ENCODE measurements around the gene KRTAP10-2. TPM values are rescaled to one million over a fixed set of nuclear protein-coding genes. Genes with fewer than 3 reads are reported as not detected.
"Not testable (repeated sequence)": the region's sequence is repeated elsewhere in the genome, so short reads cannot be mapped to it uniquely, and the experiment has no call there.

KRTAP10-2 gene
- total RNA-seq, 2 donors from 2014 or later: not detected

DNA sequence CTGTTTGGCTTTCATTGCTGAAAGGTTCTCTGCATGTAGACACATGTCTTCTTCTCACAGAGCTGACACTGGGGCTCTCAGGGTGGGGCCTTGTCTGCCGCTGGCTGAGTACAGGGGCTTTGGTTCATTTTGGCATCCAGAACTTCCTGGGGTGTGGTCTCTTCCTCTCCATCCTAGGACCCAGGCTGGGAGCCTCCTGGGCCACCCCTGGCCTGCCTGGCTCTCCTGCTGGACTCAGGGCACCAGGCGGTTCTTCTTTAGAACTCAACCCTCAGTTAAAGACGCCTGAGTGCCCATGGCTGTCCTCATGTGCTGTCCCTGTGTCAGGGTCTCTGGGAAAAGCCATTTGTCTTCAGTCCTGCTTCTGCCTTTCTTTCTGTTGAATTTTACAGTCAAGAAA is 34.6 kb upstream of the KRTAP10-2 start:
- intact Hi-C loops (cut with DNase I): no loop called here
- DNase-seq (no peak), ATAC-seq (no peak)

DNA sequence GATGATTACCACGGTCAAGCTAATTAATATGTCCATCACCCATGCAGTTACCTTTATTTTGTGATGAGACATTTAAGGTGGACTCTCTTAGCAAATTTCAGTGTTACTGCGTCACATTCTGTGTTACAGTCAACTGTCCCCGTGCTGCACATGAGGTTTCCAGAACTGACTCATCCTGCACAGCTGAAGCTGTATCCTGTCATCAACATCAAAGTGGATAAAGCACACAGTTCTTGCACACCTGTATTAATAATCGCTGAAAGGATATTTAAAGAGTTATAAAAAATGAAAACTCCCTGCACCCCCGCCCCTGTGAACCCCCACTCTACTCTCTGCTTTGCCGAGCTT is 32.5 kb upstream of the KRTAP10-2 start:
- no peak for ATAC-seq
- no peak for DNase-seq
- intact Hi-C loops (cut with DNase I): no loop called here

DNA sequence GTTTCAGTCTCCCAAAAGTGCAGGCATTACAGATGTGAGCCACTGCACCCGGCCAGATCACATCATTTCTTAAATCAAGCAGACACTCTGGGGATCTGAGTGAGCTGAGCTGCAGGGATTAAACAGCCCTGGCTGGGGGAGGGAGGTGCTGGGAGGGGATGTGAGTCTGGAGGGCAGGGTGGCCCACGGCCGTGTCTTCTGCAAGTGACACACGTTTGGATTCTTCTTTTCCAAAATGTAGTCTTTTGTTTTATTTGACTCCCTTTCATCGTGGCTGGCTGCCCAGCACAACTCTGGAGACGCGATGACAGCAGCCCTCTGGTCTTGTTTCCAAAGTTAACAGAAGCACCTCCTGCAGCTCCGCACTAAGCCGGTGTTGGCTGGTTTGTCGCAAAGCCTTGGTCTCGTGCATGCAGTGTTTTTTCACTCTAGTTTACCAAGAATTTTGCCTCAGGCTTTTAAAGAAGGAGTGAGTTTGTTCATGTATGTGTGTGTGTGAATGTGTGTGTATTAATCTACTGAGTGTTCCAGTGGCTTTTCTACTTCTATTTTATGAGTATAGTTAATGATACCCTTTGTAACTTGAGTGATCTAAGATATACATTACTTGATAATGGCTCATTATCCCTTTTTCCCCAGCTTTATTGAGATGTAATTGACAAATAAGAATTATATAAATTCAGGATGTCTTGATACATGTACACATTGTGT is 31.9 kb upstream of the KRTAP10-2 start:
- no peak for DNase-seq
- intact Hi-C loops (cut with DNase I): no loop called here
- ATAC-seq: peak in 1 of 2 donors; percentile 77

DNA sequence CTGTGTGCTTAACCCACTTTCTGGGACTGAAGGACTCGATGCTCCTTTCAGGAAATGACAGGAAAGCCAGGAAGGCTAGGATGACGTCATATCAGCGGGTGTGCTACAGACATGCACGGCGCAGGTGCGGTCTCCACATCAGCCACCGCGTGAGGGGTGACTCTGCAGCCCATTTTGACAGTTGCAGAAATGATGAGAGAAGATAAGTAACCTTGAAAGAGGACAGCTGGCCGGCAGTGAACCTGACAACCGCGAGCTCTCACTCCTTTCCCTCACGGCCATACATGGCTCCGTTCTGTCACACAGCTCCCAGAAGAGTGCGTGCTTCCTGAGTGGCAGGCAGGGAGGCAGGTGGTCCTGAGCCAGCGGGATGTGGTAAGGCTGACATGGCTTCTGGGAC is 30.8 kb upstream of the KRTAP10-2 start:
- DNase-seq (no peak), ATAC-seq (no peak)
- intact Hi-C loops (cut with DNase I): no loop called here

DNA sequence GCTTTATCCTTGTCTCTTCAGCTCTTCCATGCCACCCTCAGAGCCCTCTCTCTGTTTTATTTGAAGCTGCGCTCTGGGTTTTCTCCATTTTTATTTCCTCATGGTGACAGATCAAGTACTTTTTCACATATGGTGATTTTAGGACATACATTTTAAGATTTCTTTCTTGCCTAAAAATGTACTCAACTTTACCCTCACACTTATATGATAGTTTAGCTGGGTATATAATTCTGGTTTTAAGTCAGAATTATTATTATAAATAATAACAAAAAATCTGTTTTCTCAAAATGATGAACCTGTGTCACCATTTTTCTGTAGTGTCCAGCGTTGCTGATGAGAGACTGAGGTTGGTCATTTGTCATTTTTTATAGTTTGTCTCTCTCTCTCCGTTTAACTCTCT is 29.9 kb upstream of the KRTAP10-2 start:
- ATAC-seq: no peak
- no peak for DNase-seq
- intact Hi-C loops (cut with DNase I): no loop called here

DNA sequence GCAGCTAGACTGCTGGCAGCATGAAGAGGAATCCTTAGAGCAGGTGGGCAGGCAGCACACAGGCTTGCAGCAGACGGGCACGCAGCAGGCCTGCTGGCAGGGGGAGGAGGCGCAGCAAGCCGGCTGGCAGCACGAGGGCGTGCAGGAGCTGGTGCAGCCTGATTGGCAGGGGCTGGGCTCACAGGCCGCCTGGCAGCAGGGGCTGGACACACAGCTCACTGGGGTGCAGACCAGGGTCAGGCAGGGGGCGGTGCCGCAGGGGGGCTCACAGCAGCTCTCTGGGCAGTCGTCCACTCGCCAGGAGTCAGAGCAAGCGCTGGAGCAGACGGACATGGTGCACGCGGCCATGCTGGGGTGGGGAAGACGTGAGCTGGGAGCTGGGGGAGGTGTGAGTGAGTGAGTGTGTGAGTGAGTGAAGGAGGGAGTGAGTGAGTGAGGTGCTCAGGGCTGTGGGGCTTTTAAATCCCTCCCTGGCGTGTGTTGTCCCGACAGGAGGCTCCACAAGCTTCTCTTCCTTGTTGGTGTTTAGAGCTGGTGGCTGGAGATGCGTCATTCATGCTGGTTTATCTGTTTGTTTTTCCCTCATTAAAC is 29.0 kb upstream of the KRTAP10-2 start, which contains the start of gene KRTAP10-5:
Gene KRTAP10-5 (minus strand): TSS at position 374 of the 591 bp plus-strand sequence. CDS start 26 bp downstream, at position 348.
- intact Hi-C loops (cut with DNase I); DNase-seq: not testable (repeated sequence)

DNA sequence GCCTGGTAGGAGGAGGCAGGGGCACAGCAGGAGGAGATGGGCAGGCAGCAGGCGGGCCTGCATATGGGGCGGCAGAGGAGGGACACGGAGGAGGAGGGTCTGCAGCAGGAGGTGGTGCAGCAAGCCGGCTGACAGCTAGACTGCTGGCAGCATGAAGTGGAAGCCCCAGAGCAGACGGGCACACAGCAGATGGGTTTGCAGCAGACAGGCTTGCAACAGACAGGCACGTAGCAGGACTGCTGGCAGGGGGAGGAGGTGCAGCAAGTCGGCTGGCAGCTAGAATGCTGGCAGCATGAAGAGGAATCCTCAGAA is 28.5 kb upstream of the KRTAP10-2 start:
- ATAC-seq (no peak), DNase-seq (no peak)
- intact Hi-C loops (cut with DNase I): no loop called here

More for the DNA sequence above, 29.0 kb upstream of the KRTAP10-2 start, which contains the start of gene KRTAP10-5:
- ATAC-seq: not testable (repeated sequence)

DNA sequence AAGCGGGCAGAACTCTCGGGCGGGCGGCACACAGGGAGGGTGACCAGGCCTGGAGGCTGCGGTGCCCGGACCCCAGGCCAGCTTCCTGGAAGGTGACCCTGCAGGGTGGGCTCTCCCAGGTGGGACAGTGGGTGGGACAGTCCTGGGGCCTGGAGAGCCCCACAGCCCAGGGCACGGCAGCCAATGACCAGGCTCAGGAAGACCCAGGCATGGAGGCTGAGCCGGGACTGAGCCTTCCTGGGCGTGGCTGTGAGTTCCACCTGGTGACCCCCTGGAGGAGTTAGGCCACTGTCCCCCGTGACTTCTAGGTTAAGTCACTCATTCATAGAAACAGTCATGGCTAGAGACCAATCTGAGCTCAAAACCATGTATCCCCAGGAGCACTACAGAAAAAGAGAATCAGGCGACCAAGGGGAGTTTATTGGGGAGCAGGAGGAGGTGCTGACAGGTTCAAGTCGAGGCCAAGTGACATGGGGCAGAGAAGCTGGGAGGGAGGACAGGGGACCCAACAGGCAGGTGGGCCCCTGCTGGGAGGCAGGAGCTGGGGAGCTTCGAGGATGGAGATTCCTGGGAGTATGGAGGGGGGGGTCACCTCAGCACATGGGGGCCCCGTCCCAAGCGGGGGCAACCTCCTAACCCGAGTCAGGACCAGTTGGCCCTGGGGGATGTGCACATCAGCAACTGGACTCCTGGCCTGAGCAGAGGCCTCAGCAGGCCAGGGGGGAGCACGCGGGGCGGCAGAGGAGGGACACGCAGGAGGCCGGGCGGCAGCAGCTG is 27.9 kb upstream of the KRTAP10-2 start:
- intact Hi-C loops (cut with DNase I): no loop called here
- ATAC-seq (no peak), DNase-seq (no peak)

DNA sequence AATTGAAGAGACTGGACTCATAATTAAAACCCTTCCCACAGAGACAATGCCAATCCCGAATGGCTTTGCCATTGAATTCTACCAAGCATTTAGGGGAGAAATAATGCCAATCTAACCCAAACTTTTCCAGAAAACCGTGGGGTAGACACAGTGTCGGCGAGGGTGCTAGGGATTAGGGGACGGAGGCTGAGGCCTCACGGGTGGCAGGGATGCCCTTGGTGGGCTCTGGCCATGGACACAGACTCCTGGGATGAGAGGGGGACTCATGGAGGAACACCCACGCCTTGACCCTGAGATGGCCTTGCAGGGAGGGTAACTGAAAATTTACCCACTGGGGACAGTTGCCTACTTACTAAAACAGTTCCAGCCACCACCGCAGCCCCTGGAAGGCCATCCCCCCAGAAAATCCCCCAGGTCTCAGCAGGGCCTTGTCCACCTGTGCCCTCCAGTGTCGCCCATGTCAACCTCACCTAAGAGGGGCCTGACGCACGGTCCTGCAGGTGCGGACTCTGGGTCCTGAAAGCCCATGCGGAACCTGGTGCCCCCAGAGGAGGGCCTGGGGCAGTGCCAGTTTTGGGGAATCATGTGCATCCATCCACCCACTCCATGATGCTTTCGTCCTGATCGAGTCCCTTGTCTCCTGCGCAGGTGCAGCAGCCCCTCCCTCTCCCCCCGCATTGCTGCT is 27.2 kb upstream of the KRTAP10-2 start:
- ATAC-seq (no peak), DNase-seq (no peak)
- intact Hi-C loops (cut with DNase I): no loop called here

DNA sequence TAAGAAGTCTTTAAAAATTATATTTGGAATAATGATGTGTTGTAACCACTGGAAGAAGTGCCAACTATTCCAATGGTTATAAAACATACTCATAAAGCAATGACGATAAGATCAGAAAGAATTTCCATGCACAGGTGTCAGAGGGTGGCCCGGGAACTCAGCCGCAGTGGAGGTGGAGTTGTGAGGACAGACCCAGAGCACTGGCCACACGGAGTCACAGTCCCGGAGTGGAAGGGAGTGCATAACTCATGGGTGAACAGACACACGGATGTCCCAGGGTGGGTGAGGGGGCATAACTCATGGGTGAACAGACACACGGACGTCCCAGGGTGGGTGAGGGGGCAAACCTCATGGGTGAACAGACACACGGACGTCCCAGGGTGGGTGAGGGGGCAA is 24.7 kb upstream of the KRTAP10-2 start:
- intact Hi-C loops (cut with DNase I): no loop called here
- DNase-seq: no peak

DNA sequence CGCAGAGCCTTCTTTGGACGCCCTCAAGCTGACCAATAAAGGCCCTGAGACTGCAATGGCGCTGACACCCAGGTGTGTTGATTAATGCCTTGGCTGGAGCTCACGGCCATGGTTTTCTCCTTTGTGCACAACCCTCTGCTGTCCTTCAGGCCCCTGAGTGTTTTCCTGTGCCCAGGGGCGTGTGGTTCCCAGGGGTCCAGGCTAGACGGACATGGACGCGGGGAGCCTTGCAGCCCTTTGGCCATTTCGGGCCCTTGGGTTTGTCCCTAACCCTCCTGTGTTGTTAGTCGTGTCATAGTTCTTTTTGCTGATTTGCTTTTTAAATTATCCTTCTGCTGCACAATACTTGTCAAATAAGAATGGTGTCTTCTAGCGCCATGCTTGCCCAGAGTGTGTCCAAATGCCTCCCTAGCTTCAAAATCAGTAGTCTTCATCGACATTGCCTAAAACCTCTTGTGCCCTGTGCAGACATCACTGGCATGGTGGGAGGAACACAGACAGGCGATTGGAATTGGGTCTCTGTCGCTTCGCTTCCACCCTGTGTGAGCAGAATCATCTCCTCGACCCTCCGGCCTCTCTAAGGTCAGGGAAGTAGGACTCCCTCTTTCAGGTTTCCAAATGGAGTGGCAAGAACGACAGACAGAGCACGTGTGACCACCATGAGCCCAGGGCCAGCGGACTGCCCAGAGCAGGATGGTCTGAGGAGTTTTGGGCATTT is 24.2 kb upstream of the KRTAP10-2 start:
- intact Hi-C loops (cut with DNase I): no loop called here
- ATAC-seq (no peak), DNase-seq (no peak)

More for the DNA sequence above, 24.7 kb upstream of the KRTAP10-2 start:
- no peak for ATAC-seq

DNA sequence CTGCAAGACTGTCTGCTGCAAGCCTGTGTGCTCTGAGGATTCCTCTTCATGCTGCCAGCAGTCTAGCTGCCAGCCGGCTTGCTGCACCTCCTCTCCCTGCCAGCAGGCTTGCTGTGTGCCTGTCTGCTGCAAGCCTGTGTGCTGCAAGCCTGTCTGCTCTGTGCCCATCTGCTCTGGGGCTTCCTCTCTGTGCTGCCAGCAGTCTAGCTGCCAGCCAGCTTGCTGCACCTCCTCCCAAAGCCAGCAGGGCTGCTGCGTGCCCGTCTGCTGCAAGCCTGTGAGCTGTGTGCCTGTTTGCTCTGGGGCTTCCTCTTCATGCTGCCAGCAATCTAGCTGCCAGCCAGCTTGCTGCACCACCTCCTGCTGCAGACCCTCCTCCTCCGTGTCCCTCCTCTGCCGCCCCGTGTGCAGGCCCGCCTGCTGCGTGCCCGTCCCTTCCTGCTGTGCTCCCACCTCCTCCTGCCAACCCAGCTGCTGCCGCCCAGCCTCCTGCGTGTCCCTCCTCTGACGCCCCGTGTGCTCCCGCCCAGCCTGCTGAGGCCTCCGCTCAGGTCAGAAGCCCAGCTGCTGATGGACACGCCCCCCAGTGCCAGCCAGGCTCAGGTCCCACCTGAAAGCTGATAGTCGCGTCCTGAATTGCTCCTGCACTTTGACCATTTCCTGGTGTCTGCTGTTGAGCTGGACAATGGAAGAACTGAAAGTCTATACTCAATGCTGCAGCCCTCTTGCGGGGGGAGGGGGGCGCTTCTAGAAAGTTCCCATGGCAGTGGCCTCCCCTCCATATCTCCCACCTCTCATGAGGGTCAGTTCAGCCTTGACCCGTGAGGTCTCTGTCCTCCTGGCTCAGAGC is 23.4 kb upstream of the KRTAP10-2 start:
- intact Hi-C loops (cut with DNase I): no loop called here
- DNase-seq (no peak), ATAC-seq (no peak)

DNA sequence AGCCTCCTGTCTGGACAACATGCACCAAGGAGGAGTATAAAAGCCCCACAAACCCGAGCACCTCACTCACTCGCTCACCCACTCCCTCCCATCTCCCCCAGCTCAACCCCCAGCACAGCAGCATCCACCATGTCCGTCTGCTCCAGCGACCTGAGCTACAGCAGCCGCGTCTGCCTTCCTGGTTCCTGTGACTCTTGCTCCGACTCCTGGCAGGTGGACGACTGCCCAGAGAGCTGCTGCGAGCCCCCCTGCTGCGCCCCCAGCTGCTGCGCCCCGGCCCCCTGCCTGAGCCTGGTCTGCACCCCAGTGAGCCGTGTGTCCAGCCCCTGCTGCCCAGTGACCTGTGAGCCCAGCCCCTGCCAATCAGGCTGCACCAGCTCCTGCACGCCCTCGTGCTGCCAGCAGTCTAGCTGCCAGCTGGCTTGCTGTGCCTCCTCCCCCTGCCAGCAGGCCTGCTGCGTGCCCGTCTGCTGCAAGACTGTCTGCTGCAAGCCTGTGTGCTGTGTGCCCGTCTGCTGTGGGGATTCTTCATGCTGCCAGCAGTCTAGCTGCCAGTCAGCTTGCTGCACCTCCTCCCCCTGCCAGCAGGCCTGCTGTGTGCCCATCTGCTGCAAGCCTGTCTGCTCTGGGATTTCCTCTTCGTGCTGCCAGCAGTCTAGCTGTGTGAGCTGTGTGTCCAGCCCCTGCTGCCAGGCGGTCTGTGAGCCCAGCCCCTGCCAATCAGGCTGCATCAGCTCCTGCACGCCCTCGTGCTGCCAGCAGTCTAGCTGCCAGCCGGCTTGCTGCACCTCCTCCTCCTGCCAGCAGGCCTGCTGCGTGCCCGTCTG is 22.5 kb upstream of the KRTAP10-2 start, which contains the start of gene KRTAP10-4:
Gene KRTAP10-4 (plus strand): TSS at position 100 of the 827 bp plus-strand sequence. CDS start 30 bp downstream, at position 130.
- intact Hi-C loops (cut with DNase I); ATAC-seq; DNase-seq: not testable (repeated sequence)

DNA sequence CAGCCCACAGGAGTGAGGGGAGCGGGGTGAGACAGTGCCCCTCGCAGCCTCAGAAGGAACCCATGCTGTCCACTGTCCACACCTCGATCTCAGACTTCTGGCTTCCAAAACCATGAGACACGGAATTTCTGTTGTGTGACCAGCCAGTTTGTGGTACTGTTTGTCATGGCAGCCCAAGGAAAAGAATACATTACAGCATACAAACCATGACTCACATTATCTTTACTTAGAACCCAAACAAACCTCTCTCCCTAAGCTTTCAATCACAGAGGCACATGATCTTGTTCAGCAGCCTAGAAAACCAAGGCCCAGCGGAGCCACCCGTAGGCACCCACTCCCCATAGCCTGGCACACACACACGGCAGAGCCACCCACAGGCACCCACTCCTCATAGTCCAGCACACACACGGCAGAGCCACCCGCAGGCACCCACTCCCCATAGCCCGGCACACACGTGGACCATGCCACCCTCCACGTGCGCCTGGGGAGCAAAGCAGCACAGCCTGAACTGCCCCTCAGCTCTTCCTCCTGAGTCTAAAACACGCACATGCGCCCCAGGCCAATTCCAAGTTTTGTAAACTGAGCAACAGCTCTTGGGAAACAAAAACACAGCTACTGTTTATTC is 21.8 kb upstream of the KRTAP10-2 start:
- intact Hi-C loops (cut with DNase I): no loop called here
- no peak for DNase-seq
- no peak for ATAC-seq

DNA sequence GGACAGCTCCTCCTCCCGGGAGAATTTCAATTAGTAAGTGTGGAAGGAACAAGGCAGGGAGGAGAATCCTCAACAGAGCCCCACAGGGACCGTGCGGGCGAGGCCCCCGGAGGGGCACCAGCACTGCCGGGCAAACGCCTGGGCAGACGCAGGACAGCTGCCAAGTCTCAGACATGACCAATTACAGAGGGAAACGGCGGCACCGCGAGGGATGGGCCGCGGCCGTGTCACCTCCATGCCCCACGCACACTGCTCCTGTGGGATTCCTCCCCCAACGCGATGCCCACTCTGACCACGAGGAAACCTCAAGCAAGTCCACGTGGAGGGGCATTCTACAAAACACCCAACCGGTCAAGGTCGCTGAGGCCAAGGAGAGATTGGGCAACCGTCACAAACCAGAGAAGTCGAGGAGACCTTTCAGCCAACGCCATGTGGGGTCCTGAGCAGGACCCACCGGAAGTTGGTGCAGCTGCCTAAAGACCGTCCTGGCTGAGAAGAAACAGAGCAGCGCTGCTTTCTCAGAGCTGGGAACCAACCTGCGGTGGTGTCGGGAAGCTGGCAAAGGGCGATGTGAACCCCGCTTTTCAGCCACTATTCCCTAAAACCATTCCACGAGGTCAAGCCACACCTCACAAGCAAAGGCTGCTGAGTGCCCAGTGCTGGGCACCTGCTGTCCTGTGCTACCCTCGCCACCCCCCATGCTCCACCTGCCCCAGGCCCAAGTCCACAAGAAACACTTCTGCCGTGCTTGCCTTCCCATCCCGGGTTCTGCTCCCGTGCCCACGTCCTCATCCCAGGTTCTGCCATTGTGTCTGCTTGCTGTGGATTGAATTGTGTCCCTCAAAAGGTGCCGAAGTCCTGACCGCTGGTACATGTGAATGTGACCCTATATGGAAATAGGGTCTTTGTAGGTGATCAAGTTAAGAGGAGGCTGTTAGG is 20.8 kb upstream of the KRTAP10-2 start:
- intact Hi-C loops (cut with DNase I): no loop called here
- DNase-seq (no peak), ATAC-seq (no peak)

DNA sequence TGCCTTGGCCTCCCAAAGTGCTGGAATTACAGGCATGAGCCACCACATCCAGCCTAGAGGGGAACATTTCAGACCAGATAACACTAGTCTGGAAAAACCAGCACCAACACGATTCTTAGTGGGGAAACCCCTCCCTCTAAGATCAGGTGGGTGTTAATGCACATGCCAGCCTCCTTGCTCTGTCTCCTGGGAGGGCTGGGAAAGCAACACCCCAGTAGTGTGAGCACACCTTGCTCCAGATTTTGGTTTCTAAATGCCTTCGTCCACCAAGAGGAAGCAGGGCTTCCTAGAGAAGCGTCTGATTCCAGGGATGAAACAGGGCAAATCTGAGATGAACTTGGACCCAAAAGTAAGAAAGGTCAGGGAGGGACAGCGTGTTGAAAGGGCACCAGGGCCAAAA is 20.0 kb upstream of the KRTAP10-2 start:
- DNase-seq (no peak), ATAC-seq (no peak)
- intact Hi-C loops (cut with DNase I): no loop called here
